ENCODE results near the gene HOXB1. TPM values are rescaled to one million over a fixed set of nuclear protein-coding genes. Genes with fewer than 3 reads are reported as not detected.

The HOXB1 gene
- total RNA-seq, 1 donor from 2014 or later, result not detected

DNA sequence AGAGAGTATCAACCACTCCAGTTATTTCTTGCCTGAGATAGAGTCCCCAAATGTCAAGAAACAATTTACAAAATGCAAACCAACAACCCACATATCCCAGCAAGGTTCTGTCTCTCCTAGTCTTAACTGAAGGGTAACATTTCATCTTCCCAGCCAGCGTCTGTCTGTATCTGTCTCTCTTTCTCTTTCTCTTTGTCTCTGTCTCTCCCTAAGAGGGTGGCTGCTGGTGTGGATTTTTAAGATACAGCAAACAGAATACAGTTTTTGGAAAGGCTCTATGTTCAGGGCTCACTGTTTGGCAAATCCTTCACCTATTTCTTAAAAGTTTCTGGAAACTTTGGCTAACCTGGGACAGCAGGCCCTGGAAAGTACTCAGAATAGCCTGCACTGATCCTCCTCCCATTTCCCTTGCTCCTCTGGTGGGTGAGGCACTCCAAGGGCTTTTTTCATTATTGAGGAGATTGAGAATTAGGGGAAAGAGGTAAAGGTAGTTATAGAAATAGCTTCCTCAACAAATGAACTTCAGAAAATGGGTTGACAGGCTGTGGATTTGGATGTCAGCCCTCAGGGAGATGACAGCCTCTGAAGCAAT, 41.1 kb upstream of the HOXB1 start:
- H3K36me3 ChIP-seq (ENCODE audit: control insufficient read depth, insufficient read depth, low read length), result no peaks in the 10 kb centered on the region
- FAIRE-seq, result no peak
- peaks cover 82% of the 10 kb centered on the region for H3K27me3 ChIP-seq (ENCODE audit: control insufficient read depth, insufficient read depth, low read length)
- TF ChIP-seq, protein P1, sequence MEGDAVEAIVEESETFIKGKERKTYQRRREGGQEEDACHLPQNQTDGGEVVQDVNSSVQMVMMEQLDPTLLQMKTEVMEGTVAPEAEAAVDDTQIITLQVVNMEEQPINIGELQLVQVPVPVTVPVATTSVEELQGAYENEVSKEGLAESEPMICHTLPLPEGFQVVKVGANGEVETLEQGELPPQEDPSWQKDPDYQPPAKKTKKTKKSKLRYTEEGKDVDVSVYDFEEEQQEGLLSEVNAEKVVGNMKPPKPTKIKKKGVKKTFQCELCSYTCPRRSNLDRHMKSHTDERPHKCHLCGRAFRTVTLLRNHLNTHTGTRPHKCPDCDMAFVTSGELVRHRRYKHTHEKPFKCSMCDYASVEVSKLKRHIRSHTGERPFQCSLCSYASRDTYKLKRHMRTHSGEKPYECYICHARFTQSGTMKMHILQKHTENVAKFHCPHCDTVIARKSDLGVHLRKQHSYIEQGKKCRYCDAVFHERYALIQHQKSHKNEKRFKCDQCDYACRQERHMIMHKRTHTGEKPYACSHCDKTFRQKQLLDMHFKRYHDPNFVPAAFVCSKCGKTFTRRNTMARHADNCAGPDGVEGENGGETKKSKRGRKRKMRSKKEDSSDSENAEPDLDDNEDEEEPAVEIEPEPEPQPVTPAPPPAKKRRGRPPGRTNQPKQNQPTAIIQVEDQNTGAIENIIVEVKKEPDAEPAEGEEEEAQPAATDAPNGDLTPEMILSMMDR (IDR thresholded peaks at IDR 0.05; ENCODE audit: insufficient read depth, low read length, severe bottlenecking), result no peak
- DNase-seq (ENCODE audit: low read depth), result no peak
- no peak overlapping the region for H3K4me3 ChIP-seq (ENCODE audit: low read depth, low read length)

DNA sequence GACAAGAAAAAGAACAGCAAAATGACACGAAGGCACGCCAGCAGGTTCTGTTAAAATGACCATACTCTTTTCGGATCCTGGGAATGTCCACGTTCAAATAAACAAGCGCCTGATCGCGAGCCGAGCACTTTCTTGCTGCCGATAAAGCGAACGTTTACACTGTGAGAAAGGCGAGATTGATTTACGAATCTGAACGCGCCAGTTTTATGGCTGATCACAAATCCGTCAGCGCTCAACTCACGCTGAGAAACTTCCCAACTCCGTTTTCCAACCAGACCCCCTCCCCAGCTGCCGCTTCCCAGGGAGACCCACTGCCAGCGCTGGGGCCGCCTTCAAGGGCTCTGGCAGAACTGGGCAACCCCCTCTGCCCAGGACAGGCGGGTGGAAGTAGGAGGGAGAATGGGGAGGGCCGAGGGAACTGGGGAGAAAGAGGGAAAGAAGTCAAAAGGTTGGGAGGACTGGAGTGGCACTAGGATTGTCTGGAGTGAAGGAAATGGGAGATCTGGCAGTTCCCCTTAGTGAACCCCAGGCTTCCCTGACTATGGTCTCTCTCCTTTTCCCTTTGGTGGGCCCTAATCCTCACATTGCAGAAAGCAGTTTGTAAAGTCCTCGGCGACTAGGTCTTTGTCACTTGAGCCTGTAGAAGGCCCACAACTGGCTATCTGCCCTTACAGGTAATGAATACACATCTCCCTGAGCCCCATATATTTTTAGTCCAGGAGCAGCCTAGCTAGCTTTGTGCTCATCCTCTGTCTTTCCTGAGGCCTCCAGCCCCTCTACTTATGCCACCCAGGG, 40.4 kb upstream of the HOXB1 start:
- peaks cover 83% of the 10 kb centered on the region for H3K27me3 ChIP-seq (ENCODE audit: control insufficient read depth, insufficient read depth, low read length)
- TF ChIP-seq, protein P1 (IDR thresholded peaks at IDR 0.05; ENCODE audit: insufficient read depth, low read length, severe bottlenecking), result no peak
- FAIRE-seq, result no peak

DNA sequence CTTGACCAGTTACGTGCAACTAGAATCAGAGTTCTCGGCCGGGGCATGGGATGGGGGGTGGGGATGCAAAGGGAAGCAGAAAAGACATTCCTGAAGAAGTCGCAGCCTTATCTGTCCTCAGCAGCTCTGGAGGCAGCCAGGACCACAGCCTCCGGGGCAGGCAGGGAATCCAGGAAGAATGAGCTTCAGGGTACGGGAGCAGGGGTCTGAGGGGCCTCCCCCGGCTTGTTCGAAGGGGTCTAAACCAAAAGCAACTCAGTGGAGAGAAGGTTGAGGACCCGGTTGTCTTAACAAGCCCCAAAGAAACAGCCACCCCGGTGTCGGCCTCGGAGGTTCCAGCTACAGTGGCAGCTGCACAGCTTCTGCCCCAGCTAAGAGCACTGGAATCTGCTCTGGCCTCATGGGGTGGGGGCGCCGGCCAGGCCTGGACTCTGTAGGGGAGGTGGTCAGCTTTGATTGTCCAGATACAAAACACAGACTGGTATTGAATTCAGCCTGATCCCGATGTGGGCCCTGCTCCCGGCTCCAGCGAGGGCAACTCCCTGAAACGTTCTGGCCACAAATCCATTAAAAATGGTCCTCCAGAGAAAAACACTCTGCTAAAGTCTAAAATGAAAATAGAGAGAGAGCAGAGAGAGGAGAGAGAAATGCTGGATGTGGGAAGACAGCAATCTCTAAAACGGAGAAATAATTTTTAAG, 39.7 kb upstream of the HOXB1 start:
- DNase-seq (ENCODE audit: low read depth) (no peak), FAIRE-seq (no peak)
- Histone ChIP-seq H3K27me3 (ENCODE audit: control insufficient read depth, insufficient read depth, low read length) (peaks cover 84% of the 10 kb centered on the region), H3K36me3 (ENCODE audit: control insufficient read depth, insufficient read depth, low read length) (no peaks in the 10 kb centered on the region), H3K4me3 (ENCODE audit: low read depth, low read length) (no peak overlapping the region)
- TF ChIP-seq, protein P1 (IDR thresholded peaks at IDR 0.05; ENCODE audit: insufficient read depth, low read length, severe bottlenecking), result no peak

More for the DNA sequence above, 40.4 kb upstream of the HOXB1 start:
- H3K36me3 ChIP-seq (ENCODE audit: control insufficient read depth, insufficient read depth, low read length), result no peaks in the 10 kb centered on the region
- no peak for DNase-seq (ENCODE audit: low read depth)
- H3K4me3 ChIP-seq (ENCODE audit: low read depth, low read length), result no peak overlapping the region

DNA sequence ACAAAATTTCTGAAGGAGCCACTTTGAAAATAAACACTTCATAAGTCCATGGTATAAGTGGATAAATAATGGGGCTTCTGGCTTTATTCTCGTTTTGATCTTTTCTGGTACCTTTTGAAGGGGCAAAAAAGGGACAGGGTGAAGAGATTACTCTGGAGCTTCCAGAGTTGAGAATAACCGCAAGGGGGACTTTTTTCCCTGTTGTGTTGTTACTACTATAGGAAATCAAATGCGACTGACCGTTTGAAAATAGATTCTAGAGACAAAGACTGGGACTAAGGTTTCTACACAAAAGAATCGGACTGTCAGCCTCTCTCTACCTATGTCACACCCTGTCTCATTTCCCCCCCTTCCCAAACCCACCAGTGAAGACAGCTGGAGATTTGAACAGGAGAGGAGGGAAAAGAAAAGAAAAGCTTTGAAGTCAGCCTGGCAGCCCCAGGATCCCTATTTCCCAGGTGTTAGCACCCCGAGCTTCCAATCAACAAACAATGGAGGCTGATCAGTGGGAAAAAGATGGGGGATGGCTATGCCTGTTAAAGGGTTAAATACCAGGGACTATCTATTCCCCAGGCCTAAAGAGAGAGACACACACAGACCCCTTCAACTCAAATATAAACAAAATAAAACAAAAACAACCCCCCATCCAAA, 39.0 kb upstream of the HOXB1 start:
- FAIRE-seq (no peak), DNase-seq (ENCODE audit: low read depth) (no peak)
- H3K36me3 ChIP-seq (ENCODE audit: control insufficient read depth, insufficient read depth, low read length), result no peaks in the 10 kb centered on the region
- H3K4me3 ChIP-seq (ENCODE audit: low read depth, low read length), result no peak overlapping the region
- TF ChIP-seq, protein P1 (IDR thresholded peaks at IDR 0.05; ENCODE audit: insufficient read depth, low read length, severe bottlenecking), result no peak
- H3K27me3 ChIP-seq (ENCODE audit: control insufficient read depth, insufficient read depth, low read length), result peaks cover 84% of the 10 kb centered on the region

DNA sequence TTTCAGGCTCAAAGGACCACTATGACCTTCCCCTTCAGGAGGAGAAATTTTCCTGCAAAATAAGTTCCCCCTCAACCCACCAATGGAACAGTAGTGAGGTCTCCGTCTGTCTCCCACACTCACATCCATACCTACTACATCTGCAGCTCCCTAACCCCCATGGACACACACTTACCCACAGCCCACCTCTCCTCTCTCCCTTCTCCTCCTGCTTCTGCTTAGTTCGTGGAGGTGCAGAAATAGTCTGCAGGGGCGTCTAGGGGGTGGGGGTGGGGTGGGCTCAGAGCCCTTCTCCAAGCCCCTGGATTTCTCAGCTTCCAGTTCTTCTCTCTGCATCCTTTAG, 38.4 kb upstream of the HOXB1 start:
- DNase-seq (ENCODE audit: low read depth) (no peak), FAIRE-seq (no peak)
- H3K4me3 ChIP-seq (ENCODE audit: low read depth, low read length), result no peak overlapping the region

More for the DNA sequence above, 38.4 kb upstream of the HOXB1 start:
- TF ChIP-seq, protein P1 (IDR thresholded peaks at IDR 0.05; ENCODE audit: insufficient read depth, low read length, severe bottlenecking), result no peak
- Histone ChIP-seq H3K36me3 (ENCODE audit: control insufficient read depth, insufficient read depth, low read length) (no peaks in the 10 kb centered on the region), H3K27me3 (ENCODE audit: control insufficient read depth, insufficient read depth, low read length) (peaks cover 84% of the 10 kb centered on the region)
